Suppressor macrophage (primary cell): ENCODE measurements around the gene MAMLD1.

Source experiments
- DNase-seq, 4 experiments: peaks; one replicate each; pipeline ENCODE4 v3.0.0-alpha.2; 2020 to 2022

The MAMLD1 gene

GRCh38 chrX:150408007-150408406, 44.9 kb downstream of the MAMLD1 start:
- DNase-seq, result no peak

- DNase-seq, result no peak
Measured at GRCh38 chrX:150408561-150408960, 45.4 kb downstream of the MAMLD1 start.

GRCh38 chrX:150409486-150409885, 46.4 kb downstream of the MAMLD1 start:
- no peak for DNase-seq

- DNase-seq, result no peak
Measured at GRCh38 chrX:150409964-150410363, 46.8 kb downstream of the MAMLD1 start.

- no peak for DNase-seq
Measured at GRCh38 chrX:150410513-150410912, 47.4 kb downstream of the MAMLD1 start.

GRCh38 chrX:150411656-150412055, 48.5 kb downstream of the MAMLD1 start:
- no peak for DNase-seq

GRCh38 chrX:150414228-150414627, 51.1 kb downstream of the MAMLD1 start:
- DNase-seq, result no peak

- DNase-seq, result no peak
Measured at GRCh38 chrX:150416469-150416868, 53.4 kb downstream of the MAMLD1 start.

- DNase-seq, result no peak
Measured at GRCh38 chrX:150421816-150422215, 58.7 kb downstream of the MAMLD1 start.

- DNase-seq, result peak; percentile 41 to 80 (median 60)
Measured at GRCh38 chrX:150429594-150429993, 66.5 kb downstream of the MAMLD1 start.

- peak in 2 of 4 experiments; percentile 17 to 23 for DNase-seq
Measured at GRCh38 chrX:150436195-150436594, 73.1 kb downstream of the MAMLD1 start.

- DNase-seq, result no peak
Measured at GRCh38 chrX:150438165-150438564, 75.0 kb downstream of the MAMLD1 start.

- DNase-seq, result peak; percentile 50 to 73 (median 65)
Measured at GRCh38 chrX:150446151-150446550, 83.0 kb downstream of the MAMLD1 start.

- no peak for DNase-seq
Measured at GRCh38 chrX:150446995-150447394, 83.9 kb downstream of the MAMLD1 start.

- no peak for DNase-seq
Measured at GRCh38 chrX:150449313-150449712, 86.2 kb downstream of the MAMLD1 start.

- no peak for DNase-seq
Measured at GRCh38 chrX:150450519-150451177, 87.5 kb downstream of the MAMLD1 start.

- DNase-seq, result no peak
Measured at GRCh38 chrX:150451953-150452352, 88.8 kb downstream of the MAMLD1 start.

- DNase-seq, result no peak
Measured at GRCh38 chrX:150454083-150454482, 91.0 kb downstream of the MAMLD1 start.

GRCh38 chrX:150454508-150455214, 91.5 kb downstream of the MAMLD1 start:
- no peak for DNase-seq

- DNase-seq, result no peak
Measured at GRCh38 chrX:150455215-150455608, 92.1 kb downstream of the MAMLD1 start.

GRCh38 chrX:150456466-150456865, 93.3 kb downstream of the MAMLD1 start:
- no peak for DNase-seq

- no peak for DNase-seq
Measured at GRCh38 chrX:150456941-150457340, 93.8 kb downstream of the MAMLD1 start.

- DNase-seq, result no peak
Measured at GRCh38 chrX:150459196-150459595, 96.1 kb downstream of the MAMLD1 start.

- DNase-seq, result no peak
Measured at GRCh38 chrX:150460063-150460462, 96.9 kb downstream of the MAMLD1 start.
